Calu3 (cell line): ENCODE data around the gene CGB5. TPM values are rescaled to one million over a fixed set of nuclear protein-coding genes. Genes with fewer than 3 reads are reported as not detected.

Experiments used
- BruUV-seq: library from RNA; stranded (reverse); fragments of 400-500 nt; replicated peaks from 2 replicates; lab custom pipeline; 2021; lab: Mats Ljungman, UMichigan
- CTCF ChIA-PET: fragments of 300-600 bp; sonication (Branson Sonifier 250); formaldehyde crosslinking; loops from one replicate; lab custom pipeline; 2022; ENCODE audit warnings: antibody characterized with exemption; lab: Charles Lee
- DNase-seq: peaks from one replicate; pipeline ENCODE4 v3.0.0; 2022
- H3K27ac Mint-ChIP-seq: one replicate; pipeline ENCODE4 v1.8.0; 2022; ENCODE audit warnings: mixed read lengths; ENCODE audit not compliant: unreplicated experiment
- H3K27me3 Mint-ChIP-seq: one replicate; pipeline ENCODE4 v1.8.0; 2022; ENCODE audit warnings: mixed read lengths; ENCODE audit not compliant: unreplicated experiment
- H3K36me3 Mint-ChIP-seq: one replicate; pipeline ENCODE4 v1.8.0; 2022; ENCODE audit warnings: mild to moderate bottlenecking, moderate library complexity, mixed read lengths; ENCODE audit not compliant: insufficient read depth, unreplicated experiment
- H3K4me1 Mint-ChIP-seq: one replicate; pipeline ENCODE4 v1.8.0; 2022; ENCODE audit warnings: mild to moderate bottlenecking, low read depth, mixed read lengths; ENCODE audit not compliant: unreplicated experiment
- H3K4me3 Mint-ChIP-seq: one replicate; pipeline ENCODE4 v1.8.0; 2022; ENCODE audit warnings: mild to moderate bottlenecking, low read depth, moderate library complexity, mixed read lengths; ENCODE audit not compliant: unreplicated experiment
- H3K9me3 Mint-ChIP-seq: one replicate; pipeline ENCODE4 v1.8.0; 2022; ENCODE audit warnings: low read depth, mixed read lengths; ENCODE audit not compliant: unreplicated experiment
- CTCF ChIP-seq: fragments of 200-600 bp; IDR thresholded peaks from one replicate; pipeline ENCODE4 v1.8.0; 2022; ENCODE audit warnings: antibody characterized with exemption; ENCODE audit not compliant: unreplicated experiment
- intact Hi-C: fragments of 100-400 bp; cut with micrococcal nuclease; formaldehyde crosslinking; loops from one replicate; pipeline ENCODE4 v1.10.0; 2022; ENCODE audit not compliant: unreplicated experiment
- total RNA-seq: library from RNA; stranded (reverse); gene quantifications from 2 replicates; pipeline ENCODE4 v1.2.3, GENCODE V29; 2022

Gene CGB5
- total RNA-seq, 1 experiment from 2014 or later = 3.3 TPM

- no peak for TF ChIP-seq CTCF
- intact Hi-C loops = no loop called here
- no TSS peak for BruUV-seq
- Mint-ChIP-seq H3K4me3 (no peak overlapping the region), H3K36me3 (peaks cover 70% of the 10 kb centered on the region), H3K27me3 (no peaks in the 10 kb centered on the region), H3K4me1 (no peaks in the 10 kb centered on the region), H3K9me3 (no peaks in the 10 kb centered on the region), H3K27ac (no peak overlapping the region)
- CTCF ChIA-PET = interaction anchor here (0.6 kb wide), 1 partner anchor 11 kb away, joined by 3 read pairs; the partner anchor contains the start of genes GYS1 and RUVBL2
- DNase-seq = no peak
Measured at GRCh38 chr19:49004133-49004532, 39.5 kb upstream of the CGB5 start.

- no peaks in the 10 kb centered on the region for H3K27me3 Mint-ChIP-seq
- H3K4me3 Mint-ChIP-seq = no peak overlapping the region
- TF ChIP-seq CTCF = no peak
- H3K9me3 Mint-ChIP-seq = no peaks in the 10 kb centered on the region
- TSS peak; percentile 21 for BruUV-seq
- intact Hi-C loops = no loop called here
- DNase-seq = no peak
- CTCF ChIA-PET = no interaction called here
- no peaks in the 10 kb centered on the region for H3K4me1 Mint-ChIP-seq
- no peak overlapping the region for H3K27ac Mint-ChIP-seq
- peaks cover 69% of the 10 kb centered on the region for H3K36me3 Mint-ChIP-seq
Measured at GRCh38 chr19:49004964-49005614, 38.6 kb upstream of the CGB5 start.

- CTCF ChIA-PET = no interaction called here
- TF ChIP-seq CTCF = no peak
- intact Hi-C loops = no loop called here
- Mint-ChIP-seq H3K9me3 (no peaks in the 10 kb centered on the region), H3K27me3 (no peaks in the 10 kb centered on the region), H3K4me1 (no peaks in the 10 kb centered on the region), H3K27ac (no peak overlapping the region), H3K36me3 (peaks cover 74% of the 10 kb centered on the region), H3K4me3 (no peak overlapping the region)
- DNase-seq = no peak
- BruUV-seq = no TSS peak
Measured at GRCh38 chr19:49006905-49007304, 36.7 kb upstream of the CGB5 start.

GRCh38 chr19:49009828-49010227 is 33.8 kb upstream of the CGB5 start:
- BruUV-seq = no TSS peak
- Mint-ChIP-seq H3K9me3 (no peaks in the 10 kb centered on the region), H3K27ac (no peak overlapping the region), H3K4me3 (no peak overlapping the region), H3K27me3 (no peaks in the 10 kb centered on the region), H3K36me3 (peaks cover 69% of the 10 kb centered on the region), H3K4me1 (no peaks in the 10 kb centered on the region)
- CTCF ChIA-PET = interaction anchor here (1.2 to 1.5 kb wide), 2 partner anchors 10 to 189 kb away, joined by 3 read pairs; no protein-coding TSS in a partner anchor
- no peak for TF ChIP-seq CTCF
- no peak for DNase-seq
- intact Hi-C loops = no loop called here
